T-helper 1 cell treated with Interleukin-12 subunit alpha and Interleukin-12 subunit beta and Interleukin-4 antibody, amounts not matched to agents 30 μg/mL and 1 μg/mL, for 36 hours (primary cell): ENCODE measurements around the gene ZNF609.

Source experiments
- H3K27ac Mint-ChIP-seq: one replicate; pipeline ENCODE4 v1.8.0; 2021; ENCODE audit warnings: mild to moderate bottlenecking, mixed read lengths
- H3K27me3 Mint-ChIP-seq: one replicate; pipeline ENCODE4 v1.8.0; 2021; ENCODE audit warnings: low read depth, mixed read lengths
- H3K36me3 Mint-ChIP-seq: one replicate; pipeline ENCODE4 v1.8.0; 2021; ENCODE audit warnings: low read depth, mixed read lengths
- H3K4me1 Mint-ChIP-seq: one replicate; pipeline ENCODE4 v1.8.0; 2021; ENCODE audit warnings: low read depth, mixed read lengths
- H3K4me3 Mint-ChIP-seq: one replicate; pipeline ENCODE4 v1.8.0; 2021; ENCODE audit warnings: mild to moderate bottlenecking, moderate library complexity, mixed read lengths
- H3K9me3 Mint-ChIP-seq: one replicate; pipeline ENCODE4 v1.8.0; 2021; ENCODE audit warnings: mixed read lengths

Gene ZNF609

DNA sequence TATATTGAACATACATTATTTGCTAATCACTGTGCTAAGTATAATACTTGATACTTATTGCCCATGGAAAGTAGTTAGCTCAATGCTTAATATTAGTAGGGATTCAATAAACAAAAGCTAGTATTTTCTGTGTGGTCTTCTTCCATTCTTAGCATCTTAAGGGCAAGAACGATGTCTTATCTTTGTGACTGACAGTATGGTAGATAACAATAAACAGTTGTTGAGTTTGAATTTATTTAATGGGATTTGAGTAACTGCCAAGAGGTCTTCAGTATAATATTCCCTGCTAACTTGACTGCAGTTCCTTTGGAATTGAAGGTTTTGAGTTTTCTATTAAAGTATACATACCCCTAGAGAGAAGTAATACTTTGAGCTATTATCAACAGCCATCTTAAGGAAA, 70.1 kb downstream of the ZNF609 start:
- Mint-ChIP-seq H3K36me3 (peaks cover 11% of the 10 kb centered on the region), H3K4me1 (peaks cover 49% of the 10 kb centered on the region), H3K27ac (no peak overlapping the region), H3K9me3 (no peaks in the 10 kb centered on the region), H3K4me3 (no peak overlapping the region), H3K27me3 (no peaks in the 10 kb centered on the region)

DNA sequence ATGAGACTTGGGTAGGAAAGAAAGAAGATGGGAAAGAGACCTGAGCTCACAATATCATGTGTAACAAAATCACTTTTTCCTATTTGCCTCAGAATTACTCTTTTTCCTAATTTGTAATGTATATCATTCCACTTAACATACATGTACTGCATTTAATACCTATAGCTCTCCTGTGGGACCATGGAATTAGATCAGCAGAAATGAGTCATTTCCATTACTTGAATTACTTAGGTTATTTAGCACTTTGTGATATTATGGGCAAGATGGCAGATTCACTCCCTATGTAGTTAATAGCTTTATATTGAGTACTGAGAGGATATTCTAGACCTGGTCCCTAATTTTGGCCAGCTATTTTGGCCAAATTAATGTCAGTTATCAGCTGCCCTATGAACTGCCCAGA, 70.5 kb downstream of the ZNF609 start:
- Mint-ChIP-seq H3K4me3 (no peak overlapping the region), H3K4me1 (peaks cover 46% of the 10 kb centered on the region), H3K27me3 (no peaks in the 10 kb centered on the region), H3K36me3 (peaks cover 11% of the 10 kb centered on the region), H3K27ac (no peak overlapping the region), H3K9me3 (no peaks in the 10 kb centered on the region)

DNA sequence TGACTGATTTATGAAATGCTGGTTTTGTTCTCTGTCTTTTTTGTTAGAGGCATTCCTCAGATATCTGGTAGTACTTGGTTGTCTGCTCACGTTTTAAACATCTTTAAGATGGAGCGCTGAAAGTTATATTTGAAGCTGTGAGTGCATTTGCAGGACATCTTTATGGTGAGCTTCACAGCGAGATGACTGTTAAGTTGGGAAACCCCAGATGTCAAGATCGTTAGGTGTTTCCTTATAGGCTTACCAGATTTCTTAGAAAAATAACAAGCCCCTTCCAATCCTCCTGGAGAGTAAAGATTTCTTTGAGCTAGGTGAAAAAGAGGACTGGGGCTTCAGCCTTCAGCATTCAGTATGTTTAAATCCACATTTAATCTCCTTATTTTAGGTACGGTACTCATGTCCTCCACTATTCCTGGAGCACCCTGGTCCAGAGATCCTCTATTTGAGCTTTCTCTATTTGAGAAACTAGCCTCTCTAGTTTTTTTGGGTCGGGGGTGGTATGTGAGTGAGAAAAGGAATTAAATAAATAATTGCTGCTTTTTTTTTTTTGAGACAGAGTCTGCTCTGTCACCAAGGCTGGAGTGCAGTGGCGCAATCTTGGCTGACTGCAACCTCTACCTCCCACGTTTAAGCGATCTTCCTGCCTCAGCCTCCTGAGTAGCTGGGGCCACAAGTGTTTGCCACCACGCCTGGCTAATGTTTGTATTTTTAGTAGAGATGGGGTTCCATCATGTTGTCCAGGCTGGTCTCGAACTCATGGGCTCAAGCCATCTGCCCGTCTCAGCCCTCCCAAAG, 72.3 kb downstream of the ZNF609 start:
- H3K27me3 Mint-ChIP-seq = no peaks in the 10 kb centered on the region
- peaks cover 44% of the 10 kb centered on the region for H3K4me1 Mint-ChIP-seq
- H3K9me3 Mint-ChIP-seq = no peaks in the 10 kb centered on the region
- H3K36me3 Mint-ChIP-seq = peaks cover 11% of the 10 kb centered on the region
- H3K4me3 Mint-ChIP-seq = peak overlapping the region; percentile 43
- H3K27ac Mint-ChIP-seq = peak overlapping the region; percentile 53

DNA sequence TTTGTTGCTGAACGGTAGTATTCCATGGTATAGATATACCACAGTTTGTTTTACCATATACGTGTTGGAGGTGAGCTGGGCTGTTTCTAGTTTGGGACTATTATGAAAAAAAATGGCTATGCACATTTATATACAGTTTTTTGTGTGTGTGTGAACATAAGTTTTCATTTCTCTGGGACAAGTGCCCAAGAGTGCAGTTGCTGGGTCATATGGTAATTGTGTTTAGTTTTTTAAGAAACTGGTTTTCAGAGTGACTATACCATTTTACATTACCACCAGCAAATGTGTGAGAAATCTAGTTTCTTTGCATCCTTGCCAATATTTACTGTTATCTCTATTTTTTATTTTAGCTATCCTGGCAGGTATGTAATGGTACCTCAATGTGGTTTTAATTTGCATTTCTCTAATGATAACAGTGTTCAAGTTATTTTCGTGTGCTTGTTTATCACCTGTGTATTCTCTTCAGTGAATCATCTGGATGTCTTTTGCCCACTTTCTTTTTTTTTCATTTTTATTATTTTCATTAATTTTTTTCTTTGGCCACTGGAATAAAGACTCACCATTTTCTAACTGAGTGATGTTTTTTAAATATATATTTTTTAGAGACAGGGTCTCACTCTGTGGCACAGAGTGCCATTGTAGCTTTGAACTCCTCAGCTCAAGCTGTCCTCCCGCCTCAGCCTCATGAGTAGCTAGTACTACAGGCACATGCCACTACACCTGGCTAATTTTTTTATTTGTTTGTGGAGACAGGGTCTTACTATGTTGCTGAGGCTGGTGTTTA, 75.3 kb downstream of the ZNF609 start:
- no peaks in the 10 kb centered on the region for H3K27me3 Mint-ChIP-seq
- no peaks in the 10 kb centered on the region for H3K9me3 Mint-ChIP-seq
- H3K4me3 Mint-ChIP-seq = no peak overlapping the region
- peaks cover 40% of the 10 kb centered on the region for H3K4me1 Mint-ChIP-seq
- H3K36me3 Mint-ChIP-seq = peaks cover 8% of the 10 kb centered on the region
- peak overlapping the region; percentile 26 for H3K27ac Mint-ChIP-seq

DNA sequence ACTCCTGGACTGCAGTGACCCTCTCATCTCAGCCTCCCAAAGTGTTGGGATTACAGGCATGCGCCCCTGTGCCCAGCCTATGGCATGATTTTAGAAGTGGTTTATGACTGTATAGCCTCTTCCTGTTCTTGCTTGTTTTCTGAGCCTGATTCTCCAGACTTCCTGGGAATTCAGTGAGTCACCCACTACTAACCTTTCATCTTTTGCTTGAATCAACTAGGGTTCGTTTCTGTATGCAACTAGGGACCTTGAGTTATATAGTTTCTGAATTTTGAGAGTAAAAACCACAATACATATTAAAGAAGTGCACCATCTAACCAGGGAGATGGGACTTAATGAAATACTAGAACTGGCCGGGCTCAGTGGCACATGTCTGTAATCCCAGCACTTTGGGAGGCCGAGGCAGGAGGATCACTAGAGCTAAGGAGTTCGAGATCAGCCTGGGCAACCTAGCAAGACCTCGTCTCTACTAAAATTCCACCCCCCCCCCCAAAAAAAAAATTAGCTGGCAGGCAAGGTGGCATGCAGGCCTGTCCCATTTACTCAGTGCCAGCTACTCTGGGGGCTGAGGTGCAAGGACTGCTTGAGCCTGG, 76.0 kb downstream of the ZNF609 start:
- H3K36me3 Mint-ChIP-seq = peaks cover 8% of the 10 kb centered on the region
- no peak overlapping the region for H3K4me3 Mint-ChIP-seq
- no peaks in the 10 kb centered on the region for H3K9me3 Mint-ChIP-seq
- no peaks in the 10 kb centered on the region for H3K27me3 Mint-ChIP-seq
- H3K4me1 Mint-ChIP-seq = peaks cover 35% of the 10 kb centered on the region
- H3K27ac Mint-ChIP-seq = peak overlapping the region; percentile 70

DNA sequence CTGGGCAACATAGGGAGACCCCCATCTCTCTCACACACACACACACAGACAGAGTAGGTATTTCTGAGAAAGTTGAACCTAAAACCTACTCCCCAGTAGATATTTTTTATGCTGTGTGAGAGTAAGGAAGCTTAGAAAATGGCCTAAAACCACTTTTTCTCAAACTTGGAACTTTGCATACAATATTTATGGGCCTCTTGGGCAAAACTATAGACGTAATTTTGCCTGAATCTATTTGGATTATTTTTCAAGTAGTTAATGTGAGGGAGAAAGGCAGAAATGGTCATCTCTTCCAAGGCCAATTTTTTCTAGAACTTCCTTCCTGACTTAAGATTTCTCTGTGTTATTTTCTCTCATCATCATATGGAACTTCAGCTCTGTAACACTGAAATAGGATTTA, 81.7 kb downstream of the ZNF609 start:
- Mint-ChIP-seq H3K36me3 (peaks cover 4% of the 10 kb centered on the region), H3K27me3 (no peaks in the 10 kb centered on the region)

DNA sequence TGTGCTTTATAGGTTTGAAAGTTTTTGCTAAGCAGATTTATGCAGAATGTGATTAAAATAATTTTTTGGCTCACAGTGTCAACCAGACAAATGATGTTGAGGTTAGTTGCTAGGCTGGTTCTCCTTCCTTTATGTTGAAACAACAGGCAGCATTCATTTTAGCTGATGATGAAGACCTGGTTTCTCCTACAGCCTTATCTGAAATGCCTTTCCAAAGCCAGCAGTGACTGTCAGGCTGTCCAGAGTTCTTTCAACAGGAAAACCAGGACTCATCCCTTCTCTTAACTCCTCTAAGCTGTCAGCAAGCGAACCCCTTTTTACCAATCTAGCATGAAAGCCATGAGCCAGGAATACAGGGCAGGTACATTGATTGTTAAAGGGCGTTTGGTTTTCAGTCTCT, 84.1 kb downstream of the ZNF609 start:
- Mint-ChIP-seq H3K4me1 (peaks cover 9% of the 10 kb centered on the region), H3K4me3 (no peak overlapping the region), H3K27ac (no peak overlapping the region), H3K27me3 (no peaks in the 10 kb centered on the region), H3K36me3 (peaks cover 5% of the 10 kb centered on the region), H3K9me3 (no peaks in the 10 kb centered on the region)

More for the DNA sequence above, 81.7 kb downstream of the ZNF609 start:
- Mint-ChIP-seq H3K9me3 (no peaks in the 10 kb centered on the region), H3K4me3 (no peak overlapping the region), H3K4me1 (peaks cover 6% of the 10 kb centered on the region), H3K27ac (no peak overlapping the region)

DNA sequence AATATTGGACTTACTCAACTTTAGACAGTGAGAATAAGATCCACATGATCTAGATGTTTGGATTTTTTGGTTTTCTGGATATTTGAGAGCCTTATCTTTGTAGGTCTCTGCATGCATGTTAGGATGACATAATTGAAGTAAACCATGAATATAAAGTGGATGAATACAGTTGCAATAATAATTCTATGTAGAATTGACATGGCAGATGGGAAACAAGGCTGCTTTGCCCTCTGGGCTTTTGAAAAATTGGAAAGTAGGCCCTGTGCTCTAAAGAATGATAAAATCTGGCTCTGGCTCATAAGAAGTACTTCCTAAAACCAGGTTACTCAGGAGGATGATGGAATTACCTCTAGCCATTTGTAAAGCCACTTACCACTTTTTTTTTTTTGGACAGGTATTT, 86.9 kb downstream of the ZNF609 start:
- no peaks in the 10 kb centered on the region for H3K27me3 Mint-ChIP-seq

DNA sequence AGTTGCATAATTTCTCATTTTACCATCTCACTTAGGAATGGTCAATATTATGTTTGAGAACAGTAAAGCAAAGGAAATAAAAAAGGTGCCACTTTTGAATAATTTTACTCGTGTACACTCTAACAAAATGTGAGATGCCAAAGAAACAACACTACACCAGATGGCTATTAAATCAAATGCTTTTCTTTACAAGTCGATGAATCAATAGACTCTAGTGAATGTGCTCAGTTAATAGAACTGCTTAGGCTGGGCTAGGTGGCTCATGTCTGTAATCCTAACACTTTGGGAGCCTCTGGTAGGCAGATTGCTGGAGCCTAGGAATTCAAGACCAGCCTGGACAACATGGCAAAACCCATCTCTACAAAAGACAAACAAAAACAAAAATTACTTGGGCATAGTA, 87.9 kb downstream of the ZNF609 start:
- no peak overlapping the region for H3K4me3 Mint-ChIP-seq
- H3K4me1 Mint-ChIP-seq = peaks cover 9% of the 10 kb centered on the region
- no peaks in the 10 kb centered on the region for H3K9me3 Mint-ChIP-seq
- no peak overlapping the region for H3K27ac Mint-ChIP-seq
- peaks cover 8% of the 10 kb centered on the region for H3K36me3 Mint-ChIP-seq
- no peaks in the 10 kb centered on the region for H3K27me3 Mint-ChIP-seq

More for the DNA sequence above, 86.9 kb downstream of the ZNF609 start:
- no peak overlapping the region for H3K27ac Mint-ChIP-seq
- peaks cover 7% of the 10 kb centered on the region for H3K4me1 Mint-ChIP-seq
- H3K4me3 Mint-ChIP-seq = no peak overlapping the region
- peaks cover 10% of the 10 kb centered on the region for H3K36me3 Mint-ChIP-seq
- H3K9me3 Mint-ChIP-seq = no peaks in the 10 kb centered on the region

DNA sequence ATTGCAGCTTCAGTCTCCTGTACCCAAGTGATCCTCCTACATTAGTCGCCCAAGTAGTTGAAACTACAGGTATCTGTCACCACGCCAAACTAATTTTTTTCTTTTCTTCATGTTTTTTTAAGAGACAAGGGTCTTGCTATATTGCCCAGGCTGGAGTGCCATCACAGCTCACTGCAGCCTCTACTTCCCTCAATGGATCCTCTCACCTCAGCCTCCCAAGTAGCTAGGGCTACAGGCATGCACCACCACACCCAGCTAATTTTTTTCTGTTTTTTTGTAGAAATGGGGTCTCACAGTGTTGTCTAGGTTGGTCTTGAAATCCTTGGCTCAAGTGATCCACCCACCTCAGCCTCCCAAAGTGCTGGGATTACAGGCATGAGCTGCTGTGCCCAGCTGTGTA, 89.5 kb downstream of the ZNF609 start:
- H3K4me3 Mint-ChIP-seq = no peak overlapping the region
- H3K27me3 Mint-ChIP-seq = no peaks in the 10 kb centered on the region
- no peak overlapping the region for H3K27ac Mint-ChIP-seq
- peaks cover 12% of the 10 kb centered on the region for H3K4me1 Mint-ChIP-seq
- peaks cover 9% of the 10 kb centered on the region for H3K36me3 Mint-ChIP-seq
- H3K9me3 Mint-ChIP-seq = no peaks in the 10 kb centered on the region

DNA sequence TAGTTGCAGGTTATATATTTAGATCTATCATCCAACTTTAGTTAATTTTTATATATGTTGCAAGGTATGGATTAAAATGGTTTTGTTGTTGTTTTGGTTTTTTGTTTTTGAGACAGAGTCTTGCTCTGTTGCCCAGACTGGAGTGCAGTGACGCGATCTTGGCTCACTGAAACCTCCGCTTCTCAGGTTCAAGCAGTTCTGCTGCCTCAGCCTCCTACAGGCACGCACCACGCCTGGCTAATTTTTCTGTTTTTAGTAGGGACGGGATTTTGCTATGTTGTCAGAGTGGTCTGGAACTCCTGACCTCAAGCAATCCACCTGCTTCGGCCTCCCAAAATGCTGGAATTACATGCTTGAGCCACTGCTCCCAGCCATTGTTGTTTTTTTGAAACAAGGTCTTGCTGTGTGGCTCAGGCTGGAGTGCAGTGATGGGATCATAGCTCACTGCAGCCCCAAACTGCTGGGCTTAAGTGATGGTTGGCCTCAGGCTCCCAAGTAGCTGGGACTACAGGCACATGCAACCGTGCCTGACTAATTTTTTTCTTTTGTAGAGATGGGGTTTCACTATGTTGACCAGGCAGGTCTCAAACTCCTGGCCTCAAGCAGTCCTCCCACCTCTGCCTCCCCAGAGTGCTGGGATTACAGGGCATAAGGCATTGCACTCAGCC, 92.0 kb downstream of the ZNF609 start:
- H3K36me3 Mint-ChIP-seq = peaks cover 7% of the 10 kb centered on the region
- H3K27me3 Mint-ChIP-seq = no peaks in the 10 kb centered on the region
- peaks cover 16% of the 10 kb centered on the region for H3K4me1 Mint-ChIP-seq
- no peaks in the 10 kb centered on the region for H3K9me3 Mint-ChIP-seq
- H3K4me3 Mint-ChIP-seq = no peak overlapping the region
- H3K27ac Mint-ChIP-seq = no peak overlapping the region

DNA sequence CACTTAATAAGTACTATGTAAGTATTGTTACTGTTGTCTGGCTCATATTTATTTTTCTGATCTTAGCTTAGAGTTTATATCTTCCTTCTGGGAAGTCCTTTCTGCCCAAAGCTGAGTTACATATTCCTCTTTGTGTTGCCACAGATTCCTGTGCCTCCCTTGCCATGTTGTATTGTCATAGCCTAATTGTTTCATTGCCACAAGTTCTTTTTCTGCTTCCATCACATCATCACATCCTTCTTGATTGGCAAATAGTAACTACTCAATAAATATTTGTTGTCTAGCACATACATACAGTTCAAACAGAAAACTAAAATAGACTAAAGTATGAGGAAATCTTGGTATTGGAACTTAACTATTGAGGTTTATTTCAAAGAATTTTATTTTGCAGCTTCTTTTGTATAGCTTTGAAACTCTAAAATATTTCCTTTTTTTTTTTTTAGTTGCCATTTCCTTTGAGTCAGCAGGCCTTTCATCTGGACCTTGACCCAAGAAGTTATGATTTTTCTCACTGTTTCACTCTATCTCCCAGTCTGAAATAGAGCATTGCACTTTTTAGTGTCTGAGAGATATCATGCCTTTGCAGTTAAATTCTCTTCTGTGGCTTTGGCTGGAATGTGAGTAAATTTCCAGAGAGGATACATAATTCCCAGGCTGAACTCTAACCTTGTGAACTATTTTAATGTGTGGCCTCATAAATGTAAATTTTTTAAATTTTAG, 98.2 kb downstream of the ZNF609 start:
- Mint-ChIP-seq H3K36me3 (peaks cover 14% of the 10 kb centered on the region), H3K4me3 (no peak overlapping the region), H3K9me3 (no peaks in the 10 kb centered on the region), H3K27me3 (no peaks in the 10 kb centered on the region), H3K27ac (no peak overlapping the region), H3K4me1 (peaks cover 23% of the 10 kb centered on the region)

DNA sequence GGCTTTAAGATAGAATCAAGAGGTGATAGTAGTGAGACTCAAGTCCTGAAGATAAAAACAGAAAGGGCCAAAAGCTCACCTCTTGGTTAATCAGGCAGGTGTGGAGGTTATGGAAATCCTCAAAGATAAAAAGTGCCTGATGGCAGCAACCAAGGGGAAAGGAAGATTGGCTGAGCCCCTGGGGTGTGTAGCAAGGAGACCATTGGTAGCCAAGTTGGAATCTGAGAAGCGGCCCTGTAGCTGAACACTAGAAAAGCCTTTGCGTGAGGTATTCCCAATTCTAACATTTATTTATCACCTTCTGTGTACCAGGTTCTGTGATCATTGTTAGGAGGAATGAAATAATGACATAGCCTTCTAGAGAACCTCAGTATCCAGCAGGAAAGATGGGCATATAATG, 98.9 kb downstream of the ZNF609 start:
- H3K4me3 Mint-ChIP-seq = no peak overlapping the region
- H3K27me3 Mint-ChIP-seq = no peaks in the 10 kb centered on the region
- no peak overlapping the region for H3K27ac Mint-ChIP-seq
- H3K9me3 Mint-ChIP-seq = no peaks in the 10 kb centered on the region
- H3K36me3 Mint-ChIP-seq = peaks cover 16% of the 10 kb centered on the region
- H3K4me1 Mint-ChIP-seq = peaks cover 23% of the 10 kb centered on the region

DNA sequence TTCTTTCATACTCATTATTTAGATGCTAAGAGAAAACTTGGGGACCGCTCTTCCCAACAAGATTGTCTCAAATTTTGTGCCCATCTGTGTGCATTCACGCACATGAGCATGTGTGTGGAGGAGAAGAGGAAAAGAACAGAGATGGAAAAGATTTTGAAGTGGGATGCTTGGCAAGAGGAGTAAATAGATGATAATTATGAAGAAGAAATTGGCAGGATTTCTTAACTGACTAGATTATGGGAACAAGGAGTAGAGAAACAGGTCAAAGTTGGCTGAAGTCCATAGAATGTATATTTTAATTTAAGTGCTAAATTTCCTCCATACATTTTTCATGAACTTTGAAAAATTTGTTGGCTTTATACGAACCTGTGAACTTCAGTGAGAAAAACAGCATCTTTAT, 100.1 kb downstream of the ZNF609 start:
- no peak overlapping the region for H3K4me3 Mint-ChIP-seq
- no peaks in the 10 kb centered on the region for H3K9me3 Mint-ChIP-seq
- H3K4me1 Mint-ChIP-seq = peaks cover 23% of the 10 kb centered on the region
- H3K36me3 Mint-ChIP-seq = peaks cover 17% of the 10 kb centered on the region
- no peaks in the 10 kb centered on the region for H3K27me3 Mint-ChIP-seq
- no peak overlapping the region for H3K27ac Mint-ChIP-seq
